Left renal pelvis (tissue), 4 donors: ENCODE measurements around the gene ZBED4. TPM values are rescaled to one million over a fixed set of nuclear protein-coding genes. Genes with fewer than 3 reads are reported as not detected.
A peak's percentile ranks its signal among the peaks of the same experiment; 100 is the strongest.

ENCODE experiments used
- DNase-seq, 4 donors: peaks; one replicate each; pipeline ENCODE4 v3.0.0-alpha.2; 2013; ENCODE audit warnings: low read depth in 4 of 4, low spot score in 3 of 4
- polyA plus RNA-seq, 4 donors: library from polyadenylated mRNA; unstranded; fragments of 120-200 nt; gene quantifications; one replicate each; pipeline ENCODE4 v1.2.1, GENCODE V29; 2013; ENCODE audit not compliant: insufficient read length in 4 of 4

Gene ZBED4
- polyA plus RNA-seq, 4 donors: 13.6 to 18.1 (median 16.6) TPM

GRCh38 chr22:49872347-49872746 lies 18.7 kb downstream of the ZBED4 start:
- DNase-seq: no peak

GRCh38 chr22:49873228-49873940 lies 19.7 kb downstream of the ZBED4 start:
- DNase-seq: no peak

GRCh38 chr22:49877642-49878041 lies 24.0 kb downstream of the ZBED4 start:
- no peak for DNase-seq

GRCh38 chr22:49878206-49878605 lies 24.6 kb downstream of the ZBED4 start:
- no peak for DNase-seq

- no peak for DNase-seq
Measured at GRCh38 chr22:49879871-49880270, 26.2 kb downstream of the ZBED4 start.

- DNase-seq: no peak
Measured at GRCh38 chr22:49880281-49880680, 26.6 kb downstream of the ZBED4 start.

- DNase-seq: no peak
Measured at GRCh38 chr22:49881856-49882255, 28.2 kb downstream of the ZBED4 start.

GRCh38 chr22:49882519-49883293 lies 29.1 kb downstream of the ZBED4 start:
- DNase-seq: no peak

GRCh38 chr22:49883294-49883640 lies 29.6 kb downstream of the ZBED4 start:
- no peak for DNase-seq

- no peak for DNase-seq
Measured at GRCh38 chr22:49884075-49884474, 30.4 kb downstream of the ZBED4 start.

- no peak for DNase-seq
Measured at GRCh38 chr22:49884503-49885260, 31.0 kb downstream of the ZBED4 start.

GRCh38 chr22:49885281-49885680 lies 31.6 kb downstream of the ZBED4 start:
- no peak for DNase-seq

GRCh38 chr22:49885881-49886280 lies 32.2 kb downstream of the ZBED4 start:
- DNase-seq: no peak

- DNase-seq: no peak
Measured at GRCh38 chr22:49886346-49887063, 32.9 kb downstream of the ZBED4 start.

- DNase-seq: no peak
Measured at GRCh38 chr22:49887064-49887451, 33.4 kb downstream of the ZBED4 start.

- peak; percentile 14 to 48 (median 24) for DNase-seq
Measured at GRCh38 chr22:49887702-49888101, 34.1 kb downstream of the ZBED4 start.

GRCh38 chr22:49889071-49889470 lies 35.4 kb downstream of the ZBED4 start:
- DNase-seq: no peak

GRCh38 chr22:49892226-49892899 lies 38.7 kb downstream of the ZBED4 start:
- DNase-seq: no peak

GRCh38 chr22:49893025-49893424 lies 39.4 kb downstream of the ZBED4 start:
- DNase-seq: no peak

GRCh38 chr22:49894322-49895054 lies 40.8 kb downstream of the ZBED4 start:
- DNase-seq: no peak
